ENCODE measurements around the gene UGT1A9.

DNA sequence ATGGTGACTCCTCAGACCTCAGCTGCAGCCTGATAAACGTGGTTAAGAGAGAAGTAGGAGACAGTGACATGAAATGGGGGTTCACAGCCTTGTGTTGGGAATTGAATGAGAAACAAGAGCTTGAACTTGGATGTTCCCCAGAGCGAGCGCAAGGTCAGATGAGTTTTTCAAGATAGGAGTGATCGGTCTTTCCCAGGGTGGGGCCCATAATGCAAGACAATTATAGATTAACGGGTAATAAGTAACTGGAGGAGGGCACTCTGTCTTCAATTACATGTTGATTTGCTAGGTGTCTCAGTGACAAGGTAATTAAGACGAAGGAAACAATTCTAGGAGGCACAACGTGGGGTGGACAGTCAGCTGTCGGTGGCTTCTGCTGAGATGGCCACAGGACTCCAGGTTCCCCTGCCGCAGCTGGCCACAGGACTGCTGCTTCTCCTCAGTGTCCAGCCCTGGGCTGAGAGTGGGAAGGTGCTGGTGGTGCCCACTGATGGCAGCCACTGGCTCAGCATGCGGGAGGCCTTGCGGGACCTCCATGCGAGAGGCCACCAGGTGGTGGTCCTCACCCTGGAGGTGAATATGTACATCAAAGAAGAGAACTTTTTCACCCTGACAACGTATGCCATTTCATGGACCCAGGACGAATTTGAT, 41.0 kb downstream of the UGT1A9 start, which contains the start of gene UGT1A5:
- TF ChIP-seq POLR2A (IDR thresholded peaks at IDR 0.05; ENCODE audit: low read depth), result no peak
- no peak for TF ChIP-seq CTCF (IDR thresholded peaks at IDR 0.05)
- TF ChIP-seq POLR2AphosphoS5 (IDR thresholded peaks at IDR 0.05), result no peak
- no peak for TF ChIP-seq EP300 (IDR thresholded peaks at IDR 0.05)

Data from esophagus muscularis mucosa (tissue), 4 donors.